GM21717 (cell line): ENCODE data around the gene MLH3.
A peak's percentile ranks its signal among the peaks of the same experiment; 100 is the strongest.

Experiments used
- ATAC-seq: cut with Tn5 transposase; IDR thresholded peaks from one replicate; pipeline ENCODE4 v1.9.1; 2021; ENCODE audit warnings: mild to moderate bottlenecking, moderate library complexity; ENCODE audit not compliant: unreplicated experiment

Gene MLH3

GRCh38 chr14:75050852-75051555 is at the start of gene MLH3:
Gene MLH3 (minus strand): TSS chr14:75051467. CDS start chr14:75049655, 1,812 bp downstream.
- ATAC-seq: peak; percentile 70

- no peak for ATAC-seq
Measured at GRCh38 chr14:75098682-75099081, 47.4 kb upstream of the MLH3 start.

GRCh38 chr14:75098212-75098611 is 46.9 kb upstream of the MLH3 start:
- ATAC-seq: no peak

- ATAC-seq: no peak
Measured at GRCh38 chr14:75096959-75097358, 45.7 kb upstream of the MLH3 start.

- no peak for ATAC-seq
Measured at GRCh38 chr14:75095690-75096089, 44.4 kb upstream of the MLH3 start.

GRCh38 chr14:75094896-75095295 is 43.6 kb upstream of the MLH3 start:
- no peak for ATAC-seq

- ATAC-seq: no peak
Measured at GRCh38 chr14:75092698-75093097, 41.4 kb upstream of the MLH3 start.

GRCh38 chr14:75091251-75091650 is 40.0 kb upstream of the MLH3 start:
- ATAC-seq: no peak

GRCh38 chr14:75090353-75090752 is 39.1 kb upstream of the MLH3 start:
- no peak for ATAC-seq

GRCh38 chr14:75088566-75089373 is 37.5 kb upstream of the MLH3 start:
- ATAC-seq: no peak

GRCh38 chr14:75088153-75088552 is 36.9 kb upstream of the MLH3 start:
- ATAC-seq: no peak

GRCh38 chr14:75084513-75084912 is 33.2 kb upstream of the MLH3 start:
- ATAC-seq: no peak

GRCh38 chr14:75083271-75083670 is 32.0 kb upstream of the MLH3 start:
- no peak for ATAC-seq

GRCh38 chr14:75081660-75082229 is 30.5 kb upstream of the MLH3 start:
- no peak for ATAC-seq

- no peak for ATAC-seq
Measured at GRCh38 chr14:75079521-75079920, 28.3 kb upstream of the MLH3 start.

GRCh38 chr14:75077794-75078193 is 26.5 kb upstream of the MLH3 start:
- no peak for ATAC-seq

- ATAC-seq: no peak
Measured at GRCh38 chr14:75070383-75070782, 19.1 kb upstream of the MLH3 start.

- no peak for ATAC-seq
Measured at GRCh38 chr14:75069811-75070145, 18.5 kb upstream of the MLH3 start.

GRCh38 chr14:75069121-75069810 is 18.0 kb upstream of the MLH3 start, which contains the start of gene ZC2HC1C:
Gene ZC2HC1C (plus strand): TSS chr14:75069641. CDS start chr14:75070574, 933 bp downstream.
- peak; percentile 60 for ATAC-seq

GRCh38 chr14:75068294-75069120 is 17.2 kb upstream of the MLH3 start:
- ATAC-seq: no peak
